HG02571 (cell line): ENCODE data around the gene BCR.

Experiments used
- ATAC-seq: cut with Tn5 transposase; IDR thresholded peaks from one replicate; pipeline ENCODE4 v1.9.1; 2021; ENCODE audit warnings: mild to moderate bottlenecking, moderate library complexity; ENCODE audit not compliant: unreplicated experiment

Gene BCR

GRCh38 chr22:23227380-23227779 is 47.1 kb downstream of the BCR start:
- ATAC-seq = no peak

- no peak for ATAC-seq
These were observed 48.2 kb downstream of the BCR start for GRCh38 chr22:23228503-23228902.

- ATAC-seq = no peak
These were observed 49.3 kb downstream of the BCR start for GRCh38 chr22:23229646-23230045.

GRCh38 chr22:23230348-23231068 is 50.2 kb downstream of the BCR start:
- no peak for ATAC-seq

- ATAC-seq = no peak
These were observed 51.3 kb downstream of the BCR start for GRCh38 chr22:23231471-23232093.

GRCh38 chr22:23232094-23232905 is 52.0 kb downstream of the BCR start:
- ATAC-seq = no peak

GRCh38 chr22:23233084-23233531 is 52.8 kb downstream of the BCR start:
- no peak for ATAC-seq

GRCh38 chr22:23233752-23234408 is 53.6 kb downstream of the BCR start:
- no peak for ATAC-seq

GRCh38 chr22:23234409-23235161 is 54.3 kb downstream of the BCR start:
- ATAC-seq = no peak

- ATAC-seq = no peak
These were observed 55.1 kb downstream of the BCR start for GRCh38 chr22:23235425-23235824.

GRCh38 chr22:23236026-23236425 is 55.7 kb downstream of the BCR start:
- no peak for ATAC-seq

- no peak for ATAC-seq
These were observed 56.3 kb downstream of the BCR start for GRCh38 chr22:23236440-23237184.

- no peak for ATAC-seq
These were observed 57.0 kb downstream of the BCR start for GRCh38 chr22:23237201-23237798.

GRCh38 chr22:23237841-23238240 is 57.5 kb downstream of the BCR start:
- no peak for ATAC-seq

- no peak for ATAC-seq
These were observed 58.4 kb downstream of the BCR start for GRCh38 chr22:23238707-23239106.

GRCh38 chr22:23239429-23239828 is 59.1 kb downstream of the BCR start:
- no peak for ATAC-seq

GRCh38 chr22:23240639-23241389 is 60.5 kb downstream of the BCR start:
- ATAC-seq = no peak

- no peak for ATAC-seq
These were observed 61.5 kb downstream of the BCR start for GRCh38 chr22:23241562-23242472.
